Thyroid gland (tissue), 4 donors: ENCODE data around the gene ZBTB7A. TPM values are rescaled to one million over a fixed set of nuclear protein-coding genes. Genes with fewer than 3 reads are reported as not detected.

Experiments used
- DNase-seq, 2 donors: peaks; one replicate each; pipeline ENCODE4 v3.0.0-alpha.2; 2019
- H3K27ac ChIP-seq, 3 donors: fragments of 200-600 bp; sonication (generic); 1 replicate in 2 of 3; 2 replicates in 1 of 3; pipeline ENCODE4 v1.5.1; 2016 to 2019; ENCODE audit warnings: mild to moderate bottlenecking in 1 of 3, moderate library complexity in 1 of 3
- H3K27me3 ChIP-seq: fragments of 200-600 bp; sonication (generic); one replicate; pipeline ENCODE4 v1.5.1; 2019
- H3K36me3 ChIP-seq, 2 donors: fragments of 200-600 bp; sonication (generic); one replicate each; pipeline ENCODE4 v1.5.1; 2016 to 2019
- H3K4me1 ChIP-seq, 2 donors: fragments of 200-600 bp; sonication (generic); one replicate each; pipeline ENCODE4 v1.5.1; 2017 to 2019
- H3K4me3 ChIP-seq, 3 donors: fragments of 200-600 bp; sonication (generic); replicated peaks in 1 of 3; 1 replicate in 2 of 3; 2 replicates in 1 of 3; pipeline ENCODE4 v1.5.1; 2016; ENCODE audit warnings: mild to moderate bottlenecking in 1 of 3
- H3K9me3 ChIP-seq: fragments of 200-600 bp; sonication (generic); one replicate; pipeline ENCODE4 v1.5.1; 2017
- CTCF ChIP-seq, 6 experiments: fragments of 200-600 bp in 3 of 6; fragments of 450-650 bp in 3 of 6; sonication (generic) in 3 of 6; IDR thresholded peaks; one replicate each; pipeline ENCODE4 v1.5.1; 2016 to 2019; ENCODE audit warnings: antibody characterized with exemption in 6 of 6, mild to moderate bottlenecking in 2 of 6, inconsistent platforms in 1 of 6, moderate library complexity in 1 of 6
- POLR2A ChIP-seq, 2 donors: fragments of 450-650 bp; IDR thresholded peaks; one replicate each; pipeline ENCODE4 v1.6.1; 2017; ENCODE audit warnings: antibody characterized with exemption in 2 of 2, mild to moderate bottlenecking in 2 of 2, moderate library complexity in 1 of 2
- WGBS, 2 donors: methylation state at CpG; one replicate each; pipeline ENCODE4 v1.1.5; 2017; 5-methylcytosine and 5-hydroxymethylcytosine counted together
- intact Hi-C: fragments of 100-400 bp; cut with DNase I; formaldehyde crosslinking; loops from one replicate; pipeline ENCODE4 v1.15.1; 2023
- total RNA-seq, 4 donors: library from RNA; depleted of rRNA; stranded (reverse); fragments of >200 nt; gene quantifications; one replicate each; pipeline ENCODE4 v1.2.3, GENCODE V29; 2016

The ZBTB7A gene
- total RNA-seq, 4 donors from 2014 or later, result 45.3 to 85.3 (median 54.9) TPM

- peaks cover 16 to 19% of the 10 kb centered on the region in 2 donors for H3K36me3 ChIP-seq
- no peak for TF ChIP-seq POLR2A (IDR thresholded peaks at IDR 0.05)
- TF ChIP-seq CTCF (IDR thresholded peaks at IDR 0.05), result no peak
- H3K27me3 ChIP-seq, result no peaks in the 10 kb centered on the region
- 94 to 99% methylated on average over 9 to 12 of the region's 15 CpGs for WGBS, 2 donors
- H3K9me3 ChIP-seq, result no peaks in the 10 kb centered on the region
- no peaks in the 10 kb centered on the region for H3K4me1 ChIP-seq
- intact Hi-C loops, result loop anchor here (5.0 kb wide), 1 partner anchor 35 kb away; no protein-coding TSS in a partner anchor
- H3K4me3 ChIP-seq, result no peak overlapping the region
- no peak for DNase-seq
- no peak overlapping the region for H3K27ac ChIP-seq
These were observed 49.6 kb downstream of the ZBTB7A start for GRCh38 chr19:4016903-4017638.

- no peak for DNase-seq
- no peak overlapping the region for H3K27ac ChIP-seq
- H3K9me3 ChIP-seq, result no peaks in the 10 kb centered on the region
- TF ChIP-seq CTCF (IDR thresholded peaks at IDR 0.05) (no peak), POLR2A (IDR thresholded peaks at IDR 0.05) (no peak)
- H3K27me3 ChIP-seq, result no peaks in the 10 kb centered on the region
- intact Hi-C loops, result loop anchor here (5.0 kb wide), 1 partner anchor 36 kb away; no protein-coding TSS in a partner anchor
- H3K36me3 ChIP-seq, result peaks cover 16 to 19% of the 10 kb centered on the region in 2 donors
- 87 to 88% methylated on average over 6 to 12 of the region's 12 CpGs for WGBS, 2 donors
- no peak overlapping the region for H3K4me3 ChIP-seq
- H3K4me1 ChIP-seq, result no peaks in the 10 kb centered on the region
These were observed 50.2 kb downstream of the ZBTB7A start for GRCh38 chr19:4016486-4016885.

GRCh38 chr19:4015705-4016402 lies 50.8 kb downstream of the ZBTB7A start:
- DNase-seq, result no peak
- 81 to 88% methylated on average over 18 to 29 of the region's 37 CpGs for WGBS, 2 donors
- Histone ChIP-seq H3K4me1 (no peaks in the 10 kb centered on the region), H3K4me3 (no peak overlapping the region), H3K9me3 (no peaks in the 10 kb centered on the region), H3K27ac (no peak overlapping the region), H3K27me3 (no peaks in the 10 kb centered on the region), H3K36me3 (peaks cover 16 to 19% of the 10 kb centered on the region in 2 donors)
- intact Hi-C loops, result loop anchor here (5.0 kb wide), 1 partner anchor 36 kb away; no protein-coding TSS in a partner anchor
- TF ChIP-seq POLR2A (IDR thresholded peaks at IDR 0.05) (no peak), CTCF (IDR thresholded peaks at IDR 0.05) (no peak)

- 79 to 81% methylated on average over 14 to 16 of the region's 25 CpGs for WGBS, 2 donors
- H3K36me3 ChIP-seq, result peaks cover 16 to 19% of the 10 kb centered on the region in 2 donors
- no peak overlapping the region for H3K4me3 ChIP-seq
- H3K9me3 ChIP-seq, result no peaks in the 10 kb centered on the region
- no peaks in the 10 kb centered on the region for H3K27me3 ChIP-seq
- no peak overlapping the region for H3K27ac ChIP-seq
- peaks cover 0 to 4% of the 10 kb centered on the region in 2 donors for H3K4me1 ChIP-seq
- intact Hi-C loops, result loop anchor here (5.0 kb wide), 1 partner anchor 37 kb away; no protein-coding TSS in a partner anchor
- DNase-seq, result no peak
- TF ChIP-seq POLR2A (IDR thresholded peaks at IDR 0.05) (no peak), CTCF (IDR thresholded peaks at IDR 0.05) (no peak)
These were observed 51.9 kb downstream of the ZBTB7A start for GRCh38 chr19:4014541-4015491.
